Memory B cell (primary cell): ENCODE measurements around the gene TGM5.

Experiments used
- ATAC-seq: fragments of 150-1000 bp; cut with Tn5 transposase; 2 replicates; pipeline ENCODE4 v1.10.0; 2021; ENCODE audit warnings: low read depth, mild to moderate bottlenecking, moderate library complexity
- DNase-seq, 2 donors: peaks; one replicate each; pipeline ENCODE4 v3.0.0; 2022; ENCODE audit warnings: low spot score in 2 of 2
- H3K27ac Mint-ChIP-seq: one replicate; pipeline ENCODE4 v1.8.0; 2022; ENCODE audit warnings: mild to moderate bottlenecking, moderate library complexity, mixed read lengths
- H3K27me3 Mint-ChIP-seq: one replicate; pipeline ENCODE4 v1.8.0; 2022; ENCODE audit warnings: mixed read lengths
- H3K36me3 Mint-ChIP-seq: one replicate; pipeline ENCODE4 v1.8.0; 2022; ENCODE audit warnings: mild to moderate bottlenecking, mixed read lengths
- H3K4me1 Mint-ChIP-seq: one replicate; pipeline ENCODE4 v1.8.0; 2022; ENCODE audit warnings: mixed read lengths
- H3K4me3 Mint-ChIP-seq: one replicate; pipeline ENCODE4 v1.8.0; 2022; ENCODE audit warnings: mild to moderate bottlenecking, moderate library complexity, mixed read lengths
- H3K9me3 Mint-ChIP-seq: one replicate; pipeline ENCODE4 v1.8.0; 2022; ENCODE audit warnings: mixed read lengths

TGM5 gene

GRCh38 chr15:43196760-43197548 is 69.8 kb downstream of the TGM5 start:
- no peaks in the 10 kb centered on the region for H3K27me3 Mint-ChIP-seq
- no peak overlapping the region for H3K4me3 Mint-ChIP-seq
- peaks cover 31% of the 10 kb centered on the region for H3K36me3 Mint-ChIP-seq
- peaks cover 7% of the 10 kb centered on the region for H3K9me3 Mint-ChIP-seq
- H3K4me1 Mint-ChIP-seq, result peaks cover 13% of the 10 kb centered on the region
- peak overlapping the region; percentile 2 for H3K27ac Mint-ChIP-seq
- ATAC-seq (no peak), DNase-seq (no peak)

GRCh38 chr15:43194795-43195194 is 71.9 kb downstream of the TGM5 start:
- no peak overlapping the region for H3K4me3 Mint-ChIP-seq
- H3K9me3 Mint-ChIP-seq, result peaks cover 7% of the 10 kb centered on the region
- H3K36me3 Mint-ChIP-seq, result peaks cover 41% of the 10 kb centered on the region
- peaks cover 13% of the 10 kb centered on the region for H3K4me1 Mint-ChIP-seq
- H3K27me3 Mint-ChIP-seq, result no peaks in the 10 kb centered on the region
- no peak for DNase-seq
- no peak for ATAC-seq
- no peak overlapping the region for H3K27ac Mint-ChIP-seq

DNA sequence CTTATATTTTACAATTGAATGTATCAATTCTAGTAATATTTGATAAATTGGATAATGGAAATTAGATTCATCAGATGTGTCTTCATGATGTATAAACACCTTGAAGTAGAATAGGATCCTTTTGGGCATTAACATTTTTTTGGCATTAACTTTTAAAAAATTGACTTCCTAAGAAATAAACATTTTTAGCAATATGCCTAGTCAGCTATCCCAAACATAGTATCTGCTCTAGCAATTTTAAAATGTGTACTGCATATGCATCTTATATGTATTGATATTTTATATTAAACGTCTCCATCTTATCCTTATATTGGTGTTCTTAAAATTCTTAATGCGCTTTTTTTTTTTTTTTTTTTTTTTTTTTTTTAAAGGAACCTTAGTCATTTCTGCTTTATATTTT is 73.0 kb downstream of the TGM5 start:
- peaks cover 47% of the 10 kb centered on the region for H3K36me3 Mint-ChIP-seq
- no peak overlapping the region for H3K4me3 Mint-ChIP-seq

DNA sequence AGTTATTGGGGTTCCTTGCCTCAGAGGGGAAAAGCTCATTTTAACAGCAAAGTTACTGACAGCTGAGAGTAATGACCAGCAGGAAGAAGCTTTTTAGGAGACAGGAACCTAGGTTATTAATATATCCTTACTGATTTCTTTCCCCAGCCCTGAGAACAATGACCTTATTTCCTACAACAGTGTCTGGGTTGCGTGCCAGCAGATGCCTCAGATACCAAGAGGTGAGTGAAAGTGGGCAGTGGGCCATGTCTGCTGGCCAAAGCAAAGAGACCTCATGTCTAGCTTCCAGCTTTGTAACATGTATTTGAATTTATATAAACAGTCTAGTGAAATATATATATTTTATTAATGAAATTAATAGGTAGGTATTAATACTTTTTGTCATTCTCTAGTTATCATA is 76.5 kb downstream of the TGM5 start:
- DNase-seq (no peak), ATAC-seq (no peak)
- Mint-ChIP-seq H3K9me3 (no peaks in the 10 kb centered on the region), H3K27ac (peak overlapping the region; percentile 0), H3K36me3 (peaks cover 28% of the 10 kb centered on the region), H3K4me3 (no peak overlapping the region), H3K4me1 (peaks cover 24% of the 10 kb centered on the region), H3K27me3 (no peaks in the 10 kb centered on the region)

More for the DNA sequence above, 73.0 kb downstream of the TGM5 start:
- H3K9me3 Mint-ChIP-seq, result peaks cover 6% of the 10 kb centered on the region
- H3K27me3 Mint-ChIP-seq, result no peaks in the 10 kb centered on the region
- H3K4me1 Mint-ChIP-seq, result peaks cover 17% of the 10 kb centered on the region
- DNase-seq, result no peak
- no peak for ATAC-seq
- no peak overlapping the region for H3K27ac Mint-ChIP-seq

GRCh38 chr15:43189296-43189695 is 77.4 kb downstream of the TGM5 start:
- no peaks in the 10 kb centered on the region for H3K9me3 Mint-ChIP-seq
- H3K27me3 Mint-ChIP-seq, result no peaks in the 10 kb centered on the region
- peak overlapping the region; percentile 0 for H3K27ac Mint-ChIP-seq
- H3K4me3 Mint-ChIP-seq, result no peak overlapping the region
- no peak for ATAC-seq
- peaks cover 25% of the 10 kb centered on the region for H3K36me3 Mint-ChIP-seq
- H3K4me1 Mint-ChIP-seq, result peaks cover 28% of the 10 kb centered on the region
- no peak for DNase-seq

DNA sequence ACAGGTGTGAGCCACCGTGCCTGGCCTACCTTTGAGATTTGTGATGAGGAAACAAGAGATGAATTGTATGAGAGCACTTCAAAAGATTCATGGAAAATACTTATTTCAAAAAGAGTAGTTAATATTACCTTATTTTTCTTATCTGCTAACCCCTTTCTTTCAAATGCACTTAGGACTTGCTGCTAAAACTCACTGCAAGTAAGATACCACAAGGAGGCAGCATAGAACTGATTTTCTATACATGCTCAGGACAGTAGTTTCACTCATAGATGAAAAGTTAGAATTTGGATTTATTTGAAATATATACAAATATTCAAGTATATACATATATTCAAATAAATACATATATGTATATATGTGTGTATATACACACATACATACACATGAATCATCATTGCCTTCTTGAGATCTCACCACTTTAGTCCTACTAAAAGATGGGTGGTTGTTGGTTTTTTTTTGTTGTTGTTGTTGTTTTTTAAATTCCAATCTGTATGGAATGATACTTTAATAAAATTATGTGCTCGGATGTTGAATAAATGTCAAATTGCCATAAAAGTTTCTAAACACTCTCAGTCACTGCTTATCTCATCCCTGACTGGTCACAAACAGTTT is 79.1 kb downstream of the TGM5 start:
- peak overlapping the region; percentile 98 for H3K27ac Mint-ChIP-seq
- H3K4me1 Mint-ChIP-seq, result peaks cover 28% of the 10 kb centered on the region
- no peaks in the 10 kb centered on the region for H3K27me3 Mint-ChIP-seq
- no peaks in the 10 kb centered on the region for H3K9me3 Mint-ChIP-seq
- DNase-seq, result peak in 1 of 2 donors; percentile 30
- H3K4me3 Mint-ChIP-seq, result peak overlapping the region; percentile 47
- no peak for ATAC-seq
- peaks cover 27% of the 10 kb centered on the region for H3K36me3 Mint-ChIP-seq

DNA sequence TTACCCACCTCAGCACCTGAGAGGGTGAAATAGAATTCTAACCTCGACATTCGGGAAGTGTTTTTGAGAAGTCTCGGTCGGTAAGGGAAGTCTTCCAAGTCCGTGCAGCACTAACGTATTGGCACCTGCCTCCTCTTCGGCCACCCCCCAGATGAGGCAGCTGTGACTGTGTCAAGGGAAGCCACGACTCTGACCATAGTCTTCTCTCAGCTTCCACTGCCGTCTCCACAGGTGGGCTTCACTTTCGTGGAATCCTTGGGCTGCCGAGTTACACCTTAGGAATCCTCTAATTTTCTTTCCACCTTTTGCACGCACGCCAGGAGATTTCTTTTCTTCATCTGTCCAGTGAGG is 80.8 kb downstream of the TGM5 start:
- peaks cover 24% of the 10 kb centered on the region for H3K36me3 Mint-ChIP-seq
- peak; percentile 14 for ATAC-seq
- peak overlapping the region; percentile 98 for H3K27ac Mint-ChIP-seq
- DNase-seq, result no peak
- H3K27me3 Mint-ChIP-seq, result no peaks in the 10 kb centered on the region
- H3K4me3 Mint-ChIP-seq, result peak overlapping the region; percentile 94
- no peaks in the 10 kb centered on the region for H3K9me3 Mint-ChIP-seq
- H3K4me1 Mint-ChIP-seq, result peaks cover 28% of the 10 kb centered on the region

GRCh38 chr15:43185157-43186002 is 81.3 kb downstream of the TGM5 start, which contains the start of gene CCNDBP1:
TSS of gene CCNDBP1 (plus strand) at chr15:43185403. CDS start at chr15:43185499, 96 bp downstream.
- H3K27ac Mint-ChIP-seq, result peak within 1 kb of the TSS; percentile 98
- ATAC-seq, result peak; percentile 87
- H3K36me3 Mint-ChIP-seq, result peaks cover 23% of the 10 kb centered on the region

GRCh38 chr15:43184407-43185124 is 82.2 kb downstream of the TGM5 start:
- peak overlapping the region; percentile 94 for H3K4me3 Mint-ChIP-seq
- no peaks in the 10 kb centered on the region for H3K9me3 Mint-ChIP-seq
- peaks cover 27% of the 10 kb centered on the region for H3K4me1 Mint-ChIP-seq
- no peaks in the 10 kb centered on the region for H3K27me3 Mint-ChIP-seq
- peak overlapping the region; percentile 98 for H3K27ac Mint-ChIP-seq
- H3K36me3 Mint-ChIP-seq, result peaks cover 20% of the 10 kb centered on the region
- ATAC-seq (no peak), DNase-seq (no peak)

More at GRCh38 chr15:43185157-43186002, 81.3 kb downstream of the TGM5 start, which contains the start of gene CCNDBP1:
- peaks cover 28% of the 10 kb centered on the region for H3K4me1 Mint-ChIP-seq
- DNase-seq, result peak; percentile 76 to 81
- H3K4me3 Mint-ChIP-seq, result peak within 1 kb of the TSS; percentile 94
- H3K27me3 Mint-ChIP-seq, result no peaks in the 10 kb centered on the region
- no peaks in the 10 kb centered on the region for H3K9me3 Mint-ChIP-seq

- Mint-ChIP-seq H3K27ac (peak overlapping the region; percentile 49), H3K4me3 (no peak overlapping the region), H3K9me3 (no peaks in the 10 kb centered on the region), H3K27me3 (no peaks in the 10 kb centered on the region), H3K4me1 (peaks cover 22% of the 10 kb centered on the region), H3K36me3 (peaks cover 16% of the 10 kb centered on the region)
- no peak for ATAC-seq
- no peak for DNase-seq
These were observed 83.5 kb downstream of the TGM5 start for GRCh38 chr15:43183270-43183669.
